Head of caudate nucleus (tissue), 42 donors: Measurements from ENCODE around the gene GRIK4.

Source experiments
- DNase-seq, 42 donors: peaks; one replicate each; pipeline versions ENCODE4 v3.0.0 to v3.0.0-alpha.2; 2020 to 2021; ENCODE audit warnings: mixed read lengths in 7 of 42
- intact Hi-C: fragments of 100-400 bp; cut with DNase I; formaldehyde crosslinking; loops from one replicate; pipeline ENCODE4 v1.15.0; 2022

GRIK4 gene

GRCh38 chr11:120520091-120520822 lies 8.7 kb downstream of the GRIK4 start:
- intact Hi-C loops: no loop called here
- peak in 4 of 42 donors; percentile 9 to 30 (median 25) for DNase-seq

DNA sequence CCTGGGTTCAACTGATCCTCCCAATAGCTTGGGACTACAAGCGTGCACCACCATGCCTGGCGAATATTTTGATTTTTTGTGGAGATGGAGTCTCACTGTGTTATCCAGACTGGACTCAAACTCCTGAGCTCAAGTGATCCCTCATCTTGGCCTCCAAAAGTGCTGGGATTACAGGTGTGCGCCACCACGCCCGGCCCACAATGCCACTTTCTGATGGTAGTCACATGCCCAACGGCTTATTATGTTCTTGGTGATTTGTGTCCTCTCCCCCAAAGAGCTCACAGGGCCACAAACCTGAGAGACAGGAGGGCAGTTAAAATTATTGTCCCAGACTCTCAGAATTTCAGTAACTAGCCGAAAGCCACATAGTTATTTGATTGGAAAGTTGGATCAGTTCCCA lies 9.6 kb downstream of the GRIK4 start:
- intact Hi-C loops: no loop called here
- DNase-seq: peak in 3 of 42 donors; percentile 9 to 30 (median 22)

DNA sequence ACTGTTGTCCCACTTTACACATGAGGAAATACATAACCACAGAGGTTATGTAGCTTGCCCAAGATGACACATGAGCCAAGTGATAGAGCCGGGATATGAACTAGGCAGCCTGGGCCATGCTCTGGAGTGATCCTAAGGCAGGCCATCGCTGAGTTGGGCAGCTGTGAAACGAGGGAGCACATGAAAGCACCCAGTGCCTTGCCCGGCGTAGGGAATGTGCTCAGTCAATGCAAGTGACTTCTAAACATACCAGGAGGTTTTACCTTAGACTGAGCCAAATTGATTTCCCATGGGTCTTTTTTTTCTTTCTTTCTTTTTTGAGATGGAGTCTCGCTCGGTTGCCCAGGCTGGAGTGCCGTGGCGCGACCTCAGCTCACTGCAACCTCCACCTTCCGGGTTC lies 10.5 kb downstream of the GRIK4 start:
- intact Hi-C loops: no loop called here
- peak in 3 of 42 donors; percentile 2 to 30 (median 23) for DNase-seq

- intact Hi-C loops: no loop called here
- DNase-seq: peak in 5 of 42 donors; percentile 1 to 24 (median 13)
Observed at GRCh38 chr11:120522736-120523135, 11.2 kb downstream of the GRIK4 start.

DNA sequence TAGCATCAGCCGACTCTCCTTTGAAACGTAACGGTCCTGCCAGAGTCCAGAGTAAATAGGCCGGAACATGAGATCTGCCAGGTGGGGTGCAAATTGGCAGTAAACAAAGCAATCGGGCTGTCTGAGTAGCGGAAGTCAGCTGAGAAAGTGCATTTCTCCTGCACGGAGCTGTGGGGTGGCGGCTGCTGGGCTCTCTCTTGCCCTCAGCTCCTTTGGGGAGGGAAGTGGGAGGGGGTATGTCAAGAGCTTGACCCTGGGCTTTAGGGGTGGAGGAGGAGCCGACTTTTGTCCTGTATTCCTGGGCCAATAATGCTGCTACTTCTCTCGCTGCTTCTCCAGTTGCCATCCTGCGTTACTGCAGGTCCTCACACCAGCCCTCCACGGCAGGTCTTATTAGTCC lies 11.6 kb downstream of the GRIK4 start:
- peak in 4 of 42 donors; percentile 16 to 34 (median 23) for DNase-seq
- intact Hi-C loops: no loop called here

- intact Hi-C loops: no loop called here
- DNase-seq: peak in 2 of 42 donors; percentile 10 to 13
Observed at GRCh38 chr11:120524536-120525085, 13.1 kb downstream of the GRIK4 start.

DNA sequence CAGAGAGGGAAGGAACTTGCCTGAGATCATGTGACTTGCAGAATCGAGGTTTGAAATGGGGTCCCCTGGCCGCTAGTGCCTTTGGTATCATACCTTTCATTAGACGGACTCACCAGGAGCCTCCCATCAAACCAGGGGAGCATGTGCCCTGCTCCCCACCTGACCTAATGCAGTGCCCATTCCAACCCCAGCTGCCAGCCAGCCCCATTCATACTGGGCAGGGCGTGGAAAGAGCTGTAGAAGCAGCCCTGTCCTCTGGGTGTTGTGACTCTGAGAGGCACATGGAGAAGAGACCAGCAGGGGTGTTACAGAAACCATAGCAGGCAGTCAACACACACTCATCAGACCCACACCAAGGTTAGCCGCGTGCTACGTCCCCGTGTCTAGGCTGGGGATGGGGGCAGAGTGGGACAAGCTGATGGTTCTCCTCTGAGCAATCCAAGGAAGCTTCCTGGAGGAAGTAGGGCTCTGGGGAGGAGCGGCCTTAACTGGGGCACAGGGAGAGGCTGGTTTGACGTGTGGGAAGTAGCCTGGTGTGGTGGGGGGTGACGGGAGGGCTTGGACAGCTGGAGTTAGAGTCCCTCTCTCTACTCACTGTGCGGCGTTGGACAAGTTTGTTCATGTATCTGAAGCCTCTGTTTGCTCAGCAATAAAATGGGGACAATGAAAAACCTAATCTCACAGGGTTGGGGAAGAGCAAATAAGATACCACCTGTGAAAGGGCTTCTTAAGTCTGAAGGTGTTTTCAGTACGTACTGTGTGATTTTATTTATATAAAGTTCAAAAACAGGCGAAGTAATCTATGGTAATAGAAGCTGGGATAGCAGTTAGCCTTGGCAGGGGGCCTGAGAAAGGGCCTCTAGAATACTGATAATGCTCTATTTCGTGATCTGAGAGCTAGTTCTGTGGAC lies 14.0 kb downstream of the GRIK4 start:
- peak in 2 of 42 donors; percentile 21 to 26 for DNase-seq
- intact Hi-C loops: no loop called here

DNA sequence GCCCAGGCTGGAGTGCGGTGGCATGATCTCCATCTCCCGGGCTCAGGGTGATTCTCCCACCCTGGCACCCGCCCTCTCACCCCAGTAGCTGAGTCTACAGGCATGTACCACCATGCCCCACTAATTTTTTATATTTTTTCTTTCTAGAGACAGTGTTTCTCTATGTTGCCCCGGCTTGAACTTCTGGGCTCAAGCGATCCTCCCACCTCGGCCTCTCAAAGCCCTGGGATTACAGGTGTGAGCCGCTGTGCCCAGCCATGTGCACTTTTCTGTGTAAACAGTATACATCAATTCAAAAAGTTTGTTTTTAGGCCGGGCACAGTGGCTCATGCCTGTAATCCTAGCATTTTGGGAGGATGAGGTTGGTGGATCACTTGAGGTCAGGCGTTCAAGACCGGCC lies 14.7 kb downstream of the GRIK4 start:
- peak in 2 of 42 donors; percentile 14 to 16 for DNase-seq
- intact Hi-C loops: no loop called here

DNA sequence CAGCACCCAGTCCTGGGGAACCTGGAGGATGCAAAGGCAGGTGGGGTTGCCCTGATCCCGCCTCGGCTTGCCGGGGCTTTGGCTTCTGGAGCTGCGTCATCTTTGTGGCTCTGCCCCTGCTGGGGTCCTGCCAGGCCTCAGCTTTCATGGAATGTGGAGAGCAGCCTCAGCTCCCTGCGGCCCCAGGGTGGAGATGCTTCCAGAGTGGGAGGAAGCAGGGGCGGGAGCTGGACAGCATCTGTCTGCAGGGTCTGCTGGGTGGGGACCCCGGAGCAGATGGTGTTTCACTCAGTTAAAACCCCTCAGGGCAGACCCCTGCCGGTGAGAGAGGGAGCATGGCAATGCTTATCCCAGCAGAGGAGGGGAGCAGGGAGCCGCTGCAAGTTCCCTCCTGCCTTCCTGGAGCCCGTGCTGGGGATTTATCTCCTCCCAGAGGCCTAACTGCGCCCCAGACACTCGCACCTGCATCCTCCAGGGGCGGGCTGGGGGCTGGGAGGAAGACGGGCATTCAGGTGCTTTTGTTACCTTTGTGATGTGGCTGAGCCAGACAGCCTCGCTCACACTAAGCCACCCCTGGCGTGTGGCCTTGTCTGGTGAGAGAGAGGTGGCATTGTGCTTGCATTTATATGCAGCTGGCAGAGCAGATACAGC lies 15.7 kb downstream of the GRIK4 start:
- no peak for DNase-seq
- intact Hi-C loops: no loop called here

DNA sequence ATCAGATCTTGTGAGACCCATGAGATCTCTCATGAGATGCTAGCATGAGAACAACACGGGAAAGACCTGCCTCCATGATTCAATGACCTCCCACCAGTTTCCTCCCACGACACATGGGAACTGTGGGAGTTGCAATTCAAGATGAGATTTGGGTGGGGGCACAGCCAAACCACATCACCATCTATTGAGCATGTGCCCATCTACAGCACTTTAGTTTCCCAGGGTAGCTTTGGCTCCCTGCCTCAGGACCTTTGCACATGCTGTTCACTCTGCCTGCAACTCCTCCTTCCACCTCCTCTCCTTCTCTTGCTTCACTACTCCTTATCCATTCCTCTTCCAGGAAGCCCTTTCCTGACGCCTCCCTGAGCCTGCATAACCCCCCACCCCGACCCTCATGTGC lies 17.2 kb downstream of the GRIK4 start:
- DNase-seq: no peak
- intact Hi-C loops: no loop called here

DNA sequence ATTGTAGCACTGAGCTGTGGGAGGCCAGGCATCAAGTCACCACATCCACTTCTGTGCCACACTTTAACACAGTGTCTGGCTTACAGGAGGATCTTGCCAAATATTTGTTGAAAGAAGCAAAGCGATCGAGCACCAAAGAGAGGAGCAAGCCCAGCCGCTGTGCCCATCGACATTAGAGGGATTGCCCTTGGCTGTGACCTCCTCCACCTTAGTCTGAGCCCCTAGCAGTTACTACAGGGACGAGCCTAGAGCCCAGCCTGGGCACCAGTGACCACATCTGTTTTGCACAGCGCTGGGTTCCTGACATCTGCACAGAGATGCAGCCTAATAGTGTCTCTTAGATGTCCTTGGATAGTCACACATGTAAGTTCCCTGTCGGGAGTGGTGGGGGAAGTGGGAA lies 17.7 kb downstream of the GRIK4 start:
- DNase-seq: no peak
- intact Hi-C loops: no loop called here

DNA sequence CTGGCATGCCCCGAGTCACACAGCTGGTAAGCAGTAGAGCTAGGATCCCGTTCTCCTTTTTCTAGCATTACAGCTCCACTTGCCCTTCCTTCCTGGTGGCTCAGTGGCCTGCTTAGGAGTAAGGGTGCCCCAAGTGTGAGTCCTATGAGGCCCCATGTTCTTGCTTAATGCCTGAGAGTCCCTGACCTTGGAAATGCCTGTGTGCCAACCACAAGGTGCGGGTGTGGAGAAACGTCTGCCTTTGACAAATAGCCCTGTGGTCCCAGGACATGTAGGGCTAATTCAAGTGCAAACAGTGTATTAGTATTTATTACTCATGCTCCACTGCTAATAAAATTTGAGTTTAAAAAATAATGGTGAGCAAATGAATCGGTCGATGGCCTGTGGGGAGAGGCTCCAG lies 18.4 kb downstream of the GRIK4 start:
- intact Hi-C loops: no loop called here
- no peak for DNase-seq

- intact Hi-C loops: no loop called here
- DNase-seq: no peak
Observed at GRCh38 chr11:120532082-120532831, 20.7 kb downstream of the GRIK4 start.

DNA sequence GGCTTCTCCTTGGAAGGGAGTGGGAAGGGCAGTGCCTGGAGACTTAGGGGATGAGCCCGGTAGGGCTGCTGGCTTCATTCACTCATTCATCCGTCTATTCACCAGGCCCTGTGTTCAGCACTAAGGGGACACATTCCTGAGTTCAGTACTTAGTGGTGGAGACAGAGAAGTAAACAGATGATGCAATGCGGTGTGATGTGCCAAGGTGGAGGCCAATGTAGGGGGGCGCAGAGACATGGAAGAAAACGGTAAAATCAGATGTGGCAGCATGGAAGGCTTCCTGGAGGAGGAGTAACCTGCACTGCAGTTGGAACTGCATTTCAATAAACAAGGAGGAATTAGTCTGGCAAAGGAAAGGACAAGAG lies 21.3 kb downstream of the GRIK4 start:
- intact Hi-C loops: no loop called here
- no peak for DNase-seq

GRCh38 chr11:120536091-120536796 lies 24.7 kb downstream of the GRIK4 start:
- intact Hi-C loops: no loop called here
- no peak for DNase-seq

DNA sequence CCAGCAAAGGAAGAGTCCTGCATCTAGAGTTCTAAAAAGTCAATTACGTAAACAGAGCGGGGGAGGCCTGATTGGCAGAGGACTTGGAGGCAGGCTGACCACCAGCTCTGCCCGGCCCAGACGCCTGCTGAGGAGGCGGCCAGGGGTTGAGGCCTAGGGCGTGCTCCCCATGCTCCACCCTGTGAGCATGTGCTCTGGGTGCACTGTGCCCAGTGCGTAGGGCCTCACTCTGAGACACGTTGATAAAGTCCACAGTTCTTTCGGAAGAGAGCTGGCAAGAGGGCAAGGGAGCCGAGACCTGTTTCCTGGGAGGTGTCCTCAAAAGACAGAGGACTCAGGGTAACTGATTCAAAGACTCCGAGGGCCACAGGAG lies 25.2 kb downstream of the GRIK4 start:
- DNase-seq: no peak
- intact Hi-C loops: no loop called here

GRCh38 chr11:120537996-120538395 lies 26.4 kb downstream of the GRIK4 start:
- intact Hi-C loops: no loop called here
- no peak for DNase-seq

DNA sequence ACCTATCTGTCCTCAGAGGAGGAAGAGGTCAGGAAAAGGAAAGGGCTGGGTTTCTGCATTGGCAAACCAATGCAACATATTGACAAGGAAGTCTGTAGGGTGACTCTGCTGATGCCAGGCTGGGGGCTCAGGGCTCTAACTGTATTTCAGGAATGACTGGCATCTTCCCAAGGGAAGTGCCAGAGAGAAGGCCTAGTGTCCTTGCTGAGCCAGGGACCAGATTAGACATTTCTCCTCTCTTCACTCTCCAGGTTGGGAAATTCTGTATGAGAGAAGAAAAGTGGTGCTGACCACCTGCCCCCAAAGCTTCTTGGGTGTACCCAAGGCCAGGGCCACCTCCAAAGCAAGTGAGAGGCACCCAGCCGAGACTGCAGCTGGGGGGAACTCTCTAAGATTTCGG lies 27.2 kb downstream of the GRIK4 start:
- no peak for DNase-seq
- intact Hi-C loops: no loop called here
